OCI-LY3 (cell line): Measurements from ENCODE around the gene RAB38.

Experiments
- EZH2phosphoT487 ChIP-seq: fragments of 200-600 bp; shearing (Covaris generic); IDR thresholded peaks from 2 replicates; pipeline ENCODE4 v1.6.1; 2018; ENCODE audit warnings: antibody characterized with exemption, mixed run types, low read depth
- TF ChIP-seq, protein P1 (sequence below): fragments of 200-600, 300-600 bp; sonication (generic); IDR thresholded peaks from 2 replicates; pipeline ENCODE4 v1.5.1; 2014; ENCODE audit warnings: antibody characterized with exemption, low read length, low read depth

DNA sequence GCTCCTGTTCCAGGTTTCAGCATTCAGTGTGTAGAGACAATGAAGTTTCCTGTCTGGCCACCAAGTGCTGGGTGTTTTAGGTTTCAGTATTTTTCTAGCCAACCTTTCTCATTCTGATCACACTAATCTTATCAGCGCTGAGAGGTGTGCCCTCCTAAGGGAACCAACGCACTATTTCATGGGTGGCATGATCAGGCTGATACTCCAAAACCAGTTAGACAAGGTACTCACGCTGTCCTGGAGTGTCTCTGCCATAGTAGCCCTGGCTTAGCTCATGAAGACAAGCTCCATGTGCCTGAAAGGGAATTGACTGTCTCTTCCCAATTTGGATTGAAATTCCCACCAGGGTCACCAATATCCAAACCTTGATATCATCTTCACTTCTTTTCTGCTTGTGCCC lies 8.0 kb upstream of the RAB38 start:
- TF ChIP-seq, protein P1, sequence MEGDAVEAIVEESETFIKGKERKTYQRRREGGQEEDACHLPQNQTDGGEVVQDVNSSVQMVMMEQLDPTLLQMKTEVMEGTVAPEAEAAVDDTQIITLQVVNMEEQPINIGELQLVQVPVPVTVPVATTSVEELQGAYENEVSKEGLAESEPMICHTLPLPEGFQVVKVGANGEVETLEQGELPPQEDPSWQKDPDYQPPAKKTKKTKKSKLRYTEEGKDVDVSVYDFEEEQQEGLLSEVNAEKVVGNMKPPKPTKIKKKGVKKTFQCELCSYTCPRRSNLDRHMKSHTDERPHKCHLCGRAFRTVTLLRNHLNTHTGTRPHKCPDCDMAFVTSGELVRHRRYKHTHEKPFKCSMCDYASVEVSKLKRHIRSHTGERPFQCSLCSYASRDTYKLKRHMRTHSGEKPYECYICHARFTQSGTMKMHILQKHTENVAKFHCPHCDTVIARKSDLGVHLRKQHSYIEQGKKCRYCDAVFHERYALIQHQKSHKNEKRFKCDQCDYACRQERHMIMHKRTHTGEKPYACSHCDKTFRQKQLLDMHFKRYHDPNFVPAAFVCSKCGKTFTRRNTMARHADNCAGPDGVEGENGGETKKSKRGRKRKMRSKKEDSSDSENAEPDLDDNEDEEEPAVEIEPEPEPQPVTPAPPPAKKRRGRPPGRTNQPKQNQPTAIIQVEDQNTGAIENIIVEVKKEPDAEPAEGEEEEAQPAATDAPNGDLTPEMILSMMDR, result no peak
- no peak for TF ChIP-seq EZH2phosphoT487
